CD14-positive monocyte (primary cell): ENCODE measurements around the gene COL4A2. TPM values are rescaled to one million over a fixed set of nuclear protein-coding genes. Genes with fewer than 3 reads are reported as not detected.
A peak's percentile ranks its signal among the peaks of the same experiment; 100 is the strongest.

ENCODE experiments used
- DNase-seq, 3 donors: peaks; one replicate each; pipeline ENCODE4 v3.0.0-alpha.2; 2011 to 2022
- H2AFZ ChIP-seq: 2 replicates; pipeline ENCODE4 v1.6.0; 2012; ENCODE audit warnings: mild to moderate bottlenecking, low read depth, low read length, inconsistent platforms; ENCODE audit not compliant: insufficient read depth, poor library complexity, severe bottlenecking
- H3K27ac ChIP-seq, 2 donors: 1 replicate in 1 of 2; 2 replicates in 1 of 2; pipeline ENCODE4 v1.5.1; 2012 to 2013; ENCODE audit warnings: low read length in 2 of 2, control low read depth in 1 of 2, inconsistent platforms in 1 of 2, low read depth in 1 of 2, mild to moderate bottlenecking in 1 of 2
- H3K27me3 ChIP-seq, 2 donors: one replicate each; pipeline versions ENCODE4 v1.6.0 to v1.6.1; 2011 to 2013; ENCODE audit warnings: low read length in 2 of 2; ENCODE audit not compliant: control insufficient read depth in 2 of 2, insufficient read depth in 2 of 2
- H3K36me3 ChIP-seq, 2 donors: replicated peaks in 1 of 2; 1 replicate in 1 of 2; 2 replicates in 1 of 2; pipeline versions ENCODE4 v1.5.1 to v1.6.1; 2012 to 2013; ENCODE audit warnings: low read length in 2 of 2, control low read depth in 1 of 2, inconsistent platforms in 1 of 2, mild to moderate bottlenecking in 1 of 2; ENCODE audit not compliant: insufficient read depth in 2 of 2, control insufficient read depth in 1 of 2
- H3K4me1 ChIP-seq, 2 donors: 1 replicate in 1 of 2; 2 replicates in 1 of 2; pipeline versions ENCODE4 v1.5.1 to v1.6.1; 2012 to 2013; ENCODE audit warnings: low read length in 2 of 2, control low read depth in 1 of 2, inconsistent platforms in 1 of 2, mild to moderate bottlenecking in 1 of 2, moderate library complexity in 1 of 2; ENCODE audit not compliant: insufficient read depth in 2 of 2, control insufficient read depth in 1 of 2
- H3K4me2 ChIP-seq: replicated peaks from 2 replicates; pipeline ENCODE3; 2012; ENCODE audit warnings: low read length, moderate library complexity, mild to moderate bottlenecking; ENCODE audit not compliant: poor library complexity, severe bottlenecking; ENCODE audit errors: extremely low read depth
- H3K4me3 ChIP-seq, 3 experiments: fragments of 200-600 bp in 1 of 3; sonication (generic) in 1 of 3; replicated peaks in 1 of 3; 1 replicate in 2 of 3; 2 replicates in 1 of 3; pipeline ENCODE4 v1.5.1; 2011 to 2013; ENCODE audit warnings: low read length in 3 of 3, mild to moderate bottlenecking in 3 of 3, control low read depth in 2 of 3, low read depth in 2 of 3, inconsistent platforms in 1 of 3, moderate library complexity in 1 of 3
- H3K79me2 ChIP-seq: 2 replicates; pipeline ENCODE4 v1.6.0; 2012; ENCODE audit warnings: mild to moderate bottlenecking, control low read depth, inconsistent platforms, low read length, moderate library complexity; ENCODE audit not compliant: insufficient read depth
- H3K9ac ChIP-seq: 2 replicates; pipeline ENCODE4 v1.6.0; 2017; ENCODE audit warnings: low read length, mild to moderate bottlenecking; ENCODE audit not compliant: insufficient read depth, poor library complexity, severe bottlenecking
- H3K9me3 ChIP-seq, 2 donors: replicated peaks in 1 of 2; 1 replicate in 1 of 2; 2 replicates in 1 of 2; pipeline versions ENCODE4 v1.5.1 to v1.6.1; 2012 to 2013; ENCODE audit warnings: low read length in 2 of 2, control low read depth in 1 of 2; ENCODE audit not compliant: control insufficient read depth in 1 of 2, insufficient read depth in 1 of 2
- H4K20me1 ChIP-seq: 2 replicates; pipeline ENCODE4 v1.6.0; 2012; ENCODE audit warnings: mild to moderate bottlenecking, low read length, control low read depth, moderate library complexity; ENCODE audit not compliant: insufficient read depth
- H3K27ac Mint-ChIP-seq, 7 donors: one replicate each; pipeline ENCODE4 v1.8.0; 2020; ENCODE audit warnings: mild to moderate bottlenecking in 7 of 7, mixed read lengths in 7 of 7, moderate library complexity in 6 of 7, inconsistent platforms in 2 of 7
- H3K27me3 Mint-ChIP-seq, 3 donors: one replicate each; pipeline ENCODE4 v1.8.0; 2021 to 2022; ENCODE audit warnings: low read depth in 3 of 3, mild to moderate bottlenecking in 3 of 3, mixed read lengths in 3 of 3, moderate library complexity in 3 of 3, inconsistent platforms in 1 of 3
- H3K36me3 Mint-ChIP-seq, 2 donors: one replicate each; pipeline ENCODE4 v1.8.0; 2020; ENCODE audit warnings: mixed read lengths in 2 of 2, inconsistent platforms in 1 of 2, mild to moderate bottlenecking in 1 of 2
- H3K4me1 Mint-ChIP-seq: one replicate; pipeline ENCODE4 v1.8.0; 2020; ENCODE audit warnings: mild to moderate bottlenecking, mixed read lengths
- H3K4me3 Mint-ChIP-seq, 2 donors: one replicate each; pipeline ENCODE4 v1.8.0; 2020; ENCODE audit warnings: mild to moderate bottlenecking in 2 of 2, mixed read lengths in 2 of 2, moderate library complexity in 1 of 2
- H3K9me3 Mint-ChIP-seq, 7 donors: one replicate each; pipeline ENCODE4 v1.8.0; 2020 to 2022; ENCODE audit warnings: mixed read lengths in 7 of 7, mild to moderate bottlenecking in 6 of 7, moderate library complexity in 6 of 7, inconsistent platforms in 2 of 7
- WGBS: methylation state at CpG from one replicate; pipeline ENCODE4 v1.1.5; 2013; ENCODE audit warnings: missing lambda C conversion rate; ENCODE audit not compliant: insufficient coverage; 5-methylcytosine and 5-hydroxymethylcytosine counted together
- intact Hi-C, 2 donors: fragments of 100-400 bp; cut with micrococcal nuclease; formaldehyde crosslinking; loops; one replicate each; pipeline versions ENCODE4 v1.15.0 to v1.15.1; 2023
- polyA plus RNA-seq, 3 donors: library from polyadenylated mRNA; depleted of rRNA in 1 of 3; unstranded in 2 of 3; stranded (reverse) in 1 of 3; fragments of 300-500 nt in 2 of 3; fragments of >200 nt in 1 of 3; fragmentation: Illumina TruSeq in 2 of 3; gene quantifications; 1 replicate in 2 of 3; 2 replicates in 1 of 3; pipeline ENCODE4 v1.2.3, GENCODE V29; 2012 to 2021
- TF ChIP-seq, protein P1 (sequence below): fragments of 200-600 bp; IDR thresholded peaks from one replicate; pipeline ENCODE4 v1.8.0; 2022; ENCODE audit warnings: antibody characterized with exemption, mild to moderate bottlenecking

The COL4A2 gene
- polyA plus RNA-seq, 3 donors = not detected

DNA sequence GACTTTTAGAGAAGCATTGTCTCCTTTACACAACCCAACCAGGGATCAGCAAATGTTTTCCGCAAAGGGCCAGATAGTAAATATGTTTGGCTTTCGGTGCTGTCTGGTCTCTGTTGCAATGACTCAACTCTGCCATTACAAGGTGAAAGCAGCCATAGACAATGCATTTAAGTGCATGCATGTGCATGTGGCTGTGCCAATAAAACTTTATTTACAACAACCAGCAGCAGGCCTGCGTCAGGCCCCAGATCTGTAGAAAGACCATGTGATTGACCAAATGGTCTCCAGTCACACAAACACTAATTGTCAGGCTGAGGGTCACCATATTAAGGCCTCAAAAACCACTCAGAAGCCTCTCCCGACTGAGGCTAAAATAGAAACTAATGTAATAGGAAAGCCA is 246.3 kb downstream of the COL4A2 start:
- Histone ChIP-seq H3K27me3 (no peaks in the 10 kb centered on the region), H3K9me3 (no peaks in the 10 kb centered on the region), H3K4me2 (no peak overlapping the region), H3K9ac (no peak overlapping the region), H3K4me3 (no peak overlapping the region), H3K27ac (no peak overlapping the region), H2AFZ (no peak overlapping the region), H3K36me3 (peaks cover 8 to 40% of the 10 kb centered on the region in 2 donors), H3K4me1 (peaks cover 13 to 33% of the 10 kb centered on the region in 2 donors), H4K20me1 (peaks cover 95% of the 10 kb centered on the region), H3K79me2 (peaks cover 95% of the 10 kb centered on the region)
- intact Hi-C loops = no loop called here
- 100% methylated on average over 1 of the region's 4 CpGs for WGBS
- Mint-ChIP-seq H3K4me3 (no peak overlapping the region), H3K9me3 (peaks cover 0 to 2% (median 0%) of the 10 kb centered on the region in 7 donors), H3K27ac (peak overlapping the region in 1 of 7 donors; percentile 63), H3K4me1 (peaks cover 45% of the 10 kb centered on the region), H3K36me3 (peaks cover 55 to 62% of the 10 kb centered on the region in 2 donors), H3K27me3 (peaks cover 2 to 3% (median 3%) of the 10 kb centered on the region in 3 donors)
- no peak for DNase-seq
- TF ChIP-seq, protein P1, sequence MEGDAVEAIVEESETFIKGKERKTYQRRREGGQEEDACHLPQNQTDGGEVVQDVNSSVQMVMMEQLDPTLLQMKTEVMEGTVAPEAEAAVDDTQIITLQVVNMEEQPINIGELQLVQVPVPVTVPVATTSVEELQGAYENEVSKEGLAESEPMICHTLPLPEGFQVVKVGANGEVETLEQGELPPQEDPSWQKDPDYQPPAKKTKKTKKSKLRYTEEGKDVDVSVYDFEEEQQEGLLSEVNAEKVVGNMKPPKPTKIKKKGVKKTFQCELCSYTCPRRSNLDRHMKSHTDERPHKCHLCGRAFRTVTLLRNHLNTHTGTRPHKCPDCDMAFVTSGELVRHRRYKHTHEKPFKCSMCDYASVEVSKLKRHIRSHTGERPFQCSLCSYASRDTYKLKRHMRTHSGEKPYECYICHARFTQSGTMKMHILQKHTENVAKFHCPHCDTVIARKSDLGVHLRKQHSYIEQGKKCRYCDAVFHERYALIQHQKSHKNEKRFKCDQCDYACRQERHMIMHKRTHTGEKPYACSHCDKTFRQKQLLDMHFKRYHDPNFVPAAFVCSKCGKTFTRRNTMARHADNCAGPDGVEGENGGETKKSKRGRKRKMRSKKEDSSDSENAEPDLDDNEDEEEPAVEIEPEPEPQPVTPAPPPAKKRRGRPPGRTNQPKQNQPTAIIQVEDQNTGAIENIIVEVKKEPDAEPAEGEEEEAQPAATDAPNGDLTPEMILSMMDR = no peak

DNA sequence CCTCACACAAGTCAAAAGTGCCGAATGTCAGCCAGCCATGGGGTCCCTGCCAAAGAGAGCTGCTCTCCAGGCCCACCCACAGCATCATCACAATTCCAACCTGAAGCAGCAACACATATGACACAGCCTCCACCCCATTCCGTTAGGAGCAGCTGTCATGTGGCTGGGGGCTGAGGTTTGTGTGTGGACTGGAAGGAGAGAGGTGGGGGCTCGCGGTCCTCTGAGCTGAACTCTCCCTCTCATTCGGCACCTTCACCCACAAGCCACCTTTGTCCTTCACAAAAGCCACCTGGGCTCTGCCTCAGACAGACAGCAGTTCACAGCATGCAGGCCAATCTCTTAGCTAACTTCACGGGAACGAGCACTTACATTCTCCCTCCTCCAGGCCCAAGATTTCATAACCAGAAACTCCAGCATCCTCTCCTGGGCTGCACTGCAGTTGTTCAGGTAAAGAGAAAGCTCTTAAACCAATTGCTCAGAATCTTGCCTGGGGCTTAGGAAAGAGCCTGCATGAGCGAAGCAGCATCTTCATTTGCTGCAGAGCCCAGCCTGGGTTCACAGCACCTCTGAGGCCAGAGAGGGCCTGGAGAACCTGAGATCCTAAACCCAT is 247.2 kb downstream of the COL4A2 start:
- peaks cover 0 to 2% (median 0%) of the 10 kb centered on the region in 7 donors for H3K9me3 Mint-ChIP-seq
- no peak overlapping the region for H2AFZ ChIP-seq
- H3K27me3 Mint-ChIP-seq = peaks cover 2 to 4% (median 2%) of the 10 kb centered on the region in 3 donors
- H3K4me3 Mint-ChIP-seq = no peak overlapping the region
- peaks cover 95% of the 10 kb centered on the region for H3K79me2 ChIP-seq
- 100% methylated on average over 2 of the region's 8 CpGs for WGBS
- intact Hi-C loops = no loop called here
- H3K27ac ChIP-seq = peak overlapping the region in 1 of 2 donors; percentile 14
- H3K27ac Mint-ChIP-seq = peak overlapping the region in 1 of 7 donors; percentile 16
- peaks cover 54 to 65% of the 10 kb centered on the region in 2 donors for H3K36me3 Mint-ChIP-seq
- no peaks in the 10 kb centered on the region for H3K27me3 ChIP-seq
- H3K4me2 ChIP-seq = no peak overlapping the region
- no peak overlapping the region for H3K9ac ChIP-seq
- peaks cover 8 to 40% of the 10 kb centered on the region in 2 donors for H3K36me3 ChIP-seq
- no peak for DNase-seq
- no peaks in the 10 kb centered on the region for H3K9me3 ChIP-seq
- H3K4me3 ChIP-seq = no peak overlapping the region
- peaks cover 54% of the 10 kb centered on the region for H3K4me1 Mint-ChIP-seq
- H3K4me1 ChIP-seq = peaks cover 17 to 42% of the 10 kb centered on the region in 2 donors
- TF ChIP-seq, protein P1 = no peak
- H4K20me1 ChIP-seq = peaks cover 95% of the 10 kb centered on the region
